A549 (cell line): Measurements from ENCODE around the gene PCDHGC4. TPM values are rescaled to one million over a fixed set of nuclear protein-coding genes. Genes with fewer than 3 reads are reported as not detected.

Experiments
- ATAC-seq, 2 experiments: fragments of 200-7000 bp in 1 of 2; fragments of >200 bp in 1 of 2; cut with Nextera tagmentation in 1 of 2; cut with Tn5 transposase in 1 of 2; 3 replicates each; pipeline versions ENCODE4 v1.8.0 to v1.9.1; 2018 to 2020; ENCODE audit warnings: mild to moderate bottlenecking in 1 of 2, moderate library complexity in 1 of 2
- CTCF ChIA-PET: fragments of 300-600 bp; sonication (Branson Sonifier 250); formaldehyde crosslinking; extraction: SDS; loops from one replicate; lab custom pipeline; 2021; ENCODE audit warnings: antibody characterized with exemption, inconsistent platforms; lab: Yijun Ruan, JAX
- POLR2A ChIA-PET: fragments of 350-600 bp; formaldehyde crosslinking; extraction: SDS; loops from one replicate; lab custom pipeline; 2021; ENCODE audit warnings: antibody characterized with exemption, inconsistent platforms; lab: Yijun Ruan, JAX
- DNase-seq, 2 experiments: peaks; one replicate each; pipeline versions ENCODE4 v3.0.0 to v3.0.0-alpha.2; 2011 to 2016; ENCODE audit warnings: low read depth in 1 of 2, low spot score in 1 of 2
- FAIRE-seq: peaks from 2 replicates; lab custom pipeline; 2011; peaks lifted over from hg19 to GRCh38; lab: Jason Lieb, UNC
- H3K27ac ChIP-seq, 2 experiments: fragments of >200 bp; sonication (Bioruptor Twin); formaldehyde crosslinking; 3 replicates each; pipeline ENCODE4 v1.5.1; 2016 to 2017
- H3K4me1 ChIP-seq: fragments of >200 bp; sonication (Bioruptor Twin); formaldehyde crosslinking; 3 replicates; pipeline ENCODE4 v1.6.1; 2016
- H3K4me2 ChIP-seq: fragments of >200 bp; sonication (Bioruptor Twin); formaldehyde crosslinking; 3 replicates; pipeline ENCODE4 v1.6.1; 2016
- H3K4me3 ChIP-seq: fragments of >200 bp; sonication (Bioruptor Twin); formaldehyde crosslinking; 3 replicates; pipeline ENCODE4 v1.5.1; 2016
- H3K9me3 ChIP-seq: fragments of >200 bp; sonication (Bioruptor Twin); formaldehyde crosslinking; 3 replicates; pipeline ENCODE4 v1.6.1; 2016
- BCL3 ChIP-seq: fragments of >200 bp; sonication (Bioruptor Twin); formaldehyde crosslinking; IDR thresholded peaks from 3 replicates; pipeline ENCODE4 v1.6.1; 2016
- CBX2 ChIP-seq: fragments of 200-600 bp; sonication (generic); IDR thresholded peaks from 2 replicates; pipeline ENCODE4 v1.6.1; 2016; ENCODE audit warnings: low read depth, mild to moderate bottlenecking, borderline replicate concordance
- CEBPB ChIP-seq, 2 experiments: fragments of >200 bp in 1 of 2; sonication (Bioruptor Twin) in 1 of 2; formaldehyde crosslinking in 1 of 2; IDR thresholded peaks; 2 replicates each; pipeline ENCODE4 v1.6.1; 2012 to 2016
- CHD4 ChIP-seq: fragments of 200-600 bp; sonication (generic); IDR thresholded peaks from 2 replicates; pipeline ENCODE4 v1.6.1; 2016; ENCODE audit warnings: antibody characterized with exemption, mild to moderate bottlenecking, borderline replicate concordance
- E2F6 ChIP-seq: IDR thresholded peaks from 2 replicates; pipeline ENCODE4 v1.6.1; 2012; ENCODE audit warnings: low read depth, borderline replicate concordance
- EHMT2 ChIP-seq: fragments of 200-600 bp; sonication (generic); IDR thresholded peaks from 2 replicates; pipeline ENCODE4 v1.6.1; 2016; ENCODE audit warnings: antibody characterized with exemption, low read depth, mild to moderate bottlenecking, moderate library complexity
- EP300 ChIP-seq, 2 experiments: fragments of >200 bp; sonication (Bioruptor Twin); formaldehyde crosslinking; IDR thresholded peaks; 2 replicates in 1 of 2; 3 replicates in 1 of 2; pipeline ENCODE4 v1.6.1; 2016 to 2017
- ESRRA ChIP-seq: fragments of 150-350 bp; IDR thresholded peaks from 2 replicates; pipeline ENCODE4 v1.6.1; 2014; ENCODE audit warnings: mild to moderate bottlenecking, low read length, borderline replicate concordance
- FOSB ChIP-seq: fragments of 250-450 bp; sonication (Bioruptor Pico); IDR thresholded peaks from 2 replicates; pipeline ENCODE4 v1.5.0; 2020; ENCODE audit warnings: mild to moderate bottlenecking, moderate library complexity
- FOSL2 ChIP-seq, 2 experiments: fragments of 450-650 bp in 1 of 2; fragments of >200 bp in 1 of 2; sonication (Bioruptor Twin) in 1 of 2; formaldehyde crosslinking; IDR thresholded peaks; 2 replicates each; pipeline versions ENCODE4 v1.5.0 to v1.6.1; 2016 to 2020; ENCODE audit warnings: mild to moderate bottlenecking in 1 of 2, moderate library complexity in 1 of 2
- FOXS1 ChIP-seq: fragments of 250-450 bp; sonication (Bioruptor Pico); IDR thresholded peaks from 2 replicates; pipeline ENCODE4 v1.5.0; 2020; ENCODE audit warnings: mild to moderate bottlenecking, moderate library complexity
- HDAC2 ChIP-seq: fragments of 200-600 bp; sonication (generic); IDR thresholded peaks from 2 replicates; pipeline ENCODE4 v1.6.1; 2016
- HEYL ChIP-seq: fragments of 250-450 bp; sonication (Bioruptor Pico); IDR thresholded peaks from 2 replicates; pipeline ENCODE4 v1.8.0; 2021; ENCODE audit warnings: mild to moderate bottlenecking, moderate library complexity
- HOXA7 ChIP-seq: fragments of 250-450 bp; sonication (Bioruptor Pico); IDR thresholded peaks from 2 replicates; pipeline ENCODE4 v1.5.0; 2020; ENCODE audit warnings: mild to moderate bottlenecking, moderate library complexity
- HOXB13 ChIP-seq: fragments of 250-450 bp; sonication (Bioruptor Pico); IDR thresholded peaks from 2 replicates; pipeline ENCODE4 v1.5.0; 2020; ENCODE audit warnings: low read depth, mild to moderate bottlenecking, moderate library complexity
- JUN ChIP-seq, 2 experiments: fragments of >200 bp; sonication (Bioruptor Twin); formaldehyde crosslinking; IDR thresholded peaks; 2 replicates in 1 of 2; 3 replicates in 1 of 2; pipeline ENCODE4 v1.6.1; 2016 to 2017
- MAX ChIP-seq: IDR thresholded peaks from 2 replicates; pipeline ENCODE4 v1.6.1; 2012
- MAZ ChIP-seq: fragments of 150-350 bp; IDR thresholded peaks from 2 replicates; pipeline ENCODE4 v1.6.1; 2014; ENCODE audit warnings: antibody characterized with exemption, low read depth, low read length, borderline replicate concordance
- NFE2L2 ChIP-seq: fragments of 150-350 bp; conservative IDR thresholded peaks from 2 replicates; pipeline ENCODE4 v1.6.1; 2014; ENCODE audit warnings: low read length
- NR3C1 ChIP-seq: fragments of >200 bp; sonication (Bioruptor Twin); formaldehyde crosslinking; IDR thresholded peaks from 3 replicates; pipeline ENCODE4 v1.6.1; 2017
- PHF8 ChIP-seq: fragments of 200-600 bp; sonication (generic); IDR thresholded peaks from 2 replicates; pipeline ENCODE4 v1.6.1; 2016; ENCODE audit warnings: low read depth, mild to moderate bottlenecking, antibody characterized with exemption, moderate library complexity, borderline replicate concordance
- POLR2AphosphoS2 ChIP-seq: conservative IDR thresholded peaks from 2 replicates; pipeline ENCODE4 v1.6.1; 2012; ENCODE audit warnings: low read length, improper control_type of control experiment, inconsistent platforms
- RCOR1 ChIP-seq: fragments of 150-350 bp; IDR thresholded peaks from 2 replicates; pipeline ENCODE4 v1.6.1; 2014; ENCODE audit warnings: antibody characterized with exemption, low read length, low read depth
- SMC3 ChIP-seq: fragments of >200 bp; sonication (Bioruptor Twin); formaldehyde crosslinking; IDR thresholded peaks from 3 replicates; pipeline ENCODE4 v1.6.1; 2018; ENCODE audit warnings: inconsistent platforms
- SREBF2 ChIP-seq: fragments of 450-650 bp; IDR thresholded peaks from 2 replicates; pipeline ENCODE4 v1.6.1; 2014; ENCODE audit warnings: mild to moderate bottlenecking, moderate library complexity
- TFCP2L1 ChIP-seq: fragments of 250-450 bp; sonication (Bioruptor Pico); IDR thresholded peaks from 2 replicates; pipeline ENCODE4 v1.5.0; 2021; ENCODE audit warnings: mild to moderate bottlenecking
- USF2 ChIP-seq: fragments of 450-650 bp; IDR thresholded peaks from 2 replicates; pipeline ENCODE4 v1.6.1; 2014; ENCODE audit warnings: antibody characterized with exemption
- ZC3H11A ChIP-seq: fragments of 450-650 bp; IDR thresholded peaks from 2 replicates; pipeline ENCODE4 v1.6.1; 2014; ENCODE audit warnings: antibody characterized with exemption, mild to moderate bottlenecking
- WGBS: methylation state at CpG from one replicate; pipeline ENCODE4 v1.1.6; 2017; ENCODE audit errors: missing lambda C conversion rate; 5-methylcytosine and 5-hydroxymethylcytosine counted together
- polyA plus RNA-seq, 4 experiments: library from polyadenylated mRNA; depleted of rRNA in 3 of 4; stranded (reverse); fragments of >200 nt; fragmentation: RNase III in 1 of 4; extraction: RNeasy Plus Mini Kit Qiagen cat#74134 plus additional on column Dnase treatment in 1 of 4; gene quantifications; 2 replicates in 3 of 4; 3 replicates in 1 of 4; pipeline ENCODE4 v1.2.3, GENCODE V29; 2011 to 2017
- TF ChIP-seq, protein P1 (sequence below): fragments of 150-350 bp; IDR thresholded peaks from 2 replicates; pipeline ENCODE4 v1.6.1; 2014; ENCODE audit warnings: low read depth, mild to moderate bottlenecking, low read length
- TF ChIP-seq, protein P2 (sequence below): fragments of >200 bp; sonication (Bioruptor Twin); formaldehyde crosslinking; IDR thresholded peaks from 2 replicates; pipeline ENCODE4 v1.6.1; 2016
- TF ChIP-seq, protein P3 (sequence below): fragments of 250-450 bp; sonication (Bioruptor Pico); IDR thresholded peaks from 2 replicates; pipeline ENCODE4 v1.5.0; 2021; ENCODE audit warnings: mild to moderate bottlenecking, moderate library complexity, borderline replicate concordance

PCDHGC4 gene
- polyA plus RNA-seq, 2 of the 4 experiments (the other 2 are of a cell fraction) = 0.06 TPM; not detected in 1

GRCh38 chr5:141503681-141504080, 18.9 kb downstream of the PCDHGC4 start:
- FAIRE-seq (no peak), DNase-seq (no peak), ATAC-seq (no peak)
- H3K4me2 ChIP-seq = no peak overlapping the region
- no peaks in the 10 kb centered on the region for H3K4me1 ChIP-seq
- CTCF ChIA-PET = interaction anchor here (0.5 to 15.1 kb wide), 3 partner anchors 9 to 665 kb away, joined by 4 to 163 read pairs (median 7); no protein-coding TSS in a partner anchor
- no peaks in the 10 kb centered on the region for H3K9me3 ChIP-seq
- no peak overlapping the region for H3K27ac ChIP-seq
- no peak overlapping the region for H3K4me3 ChIP-seq
- 89% methylated on average over 2 of the region's 2 CpGs for WGBS
- POLR2A ChIA-PET = no interaction called here
- TF ChIP-seq EHMT2 = no peak
- no peak for TF ChIP-seq MAX
- no peak for TF ChIP-seq FOSB (CRISPR knock-in tag)
- no peak for TF ChIP-seq HOXA7 (CRISPR knock-in tag)
- no peak for TF ChIP-seq CHD4
- TF ChIP-seq NR3C1 = no peak
- no peak for TF ChIP-seq SMC3
- no peak for TF ChIP-seq CBX2
- TF ChIP-seq EP300 (IDR thresholded peaks at IDR 0.05) = no peak
- TF ChIP-seq HOXB13 (CRISPR knock-in tag) = no peak
- TF ChIP-seq NFE2L2 = no peak
- TF ChIP-seq FOSL2 (IDR thresholded peaks at IDR 0.05) = no peak
- no peak for TF ChIP-seq FOSL2 (CRISPR knock-in tag; IDR thresholded peaks at IDR 0.05)
- no peak for TF ChIP-seq MAZ
- no peak for TF ChIP-seq HDAC2
- no peak for TF ChIP-seq HEYL (CRISPR knock-in tag)
- TF ChIP-seq BCL3 = no peak
- no peak for TF ChIP-seq ZC3H11A
- no peak for TF ChIP-seq CEBPB (IDR thresholded peaks at IDR 0.05)
- no peak for TF ChIP-seq JUN (IDR thresholded peaks at IDR 0.05)
- no peak for TF ChIP-seq E2F6

DNA sequence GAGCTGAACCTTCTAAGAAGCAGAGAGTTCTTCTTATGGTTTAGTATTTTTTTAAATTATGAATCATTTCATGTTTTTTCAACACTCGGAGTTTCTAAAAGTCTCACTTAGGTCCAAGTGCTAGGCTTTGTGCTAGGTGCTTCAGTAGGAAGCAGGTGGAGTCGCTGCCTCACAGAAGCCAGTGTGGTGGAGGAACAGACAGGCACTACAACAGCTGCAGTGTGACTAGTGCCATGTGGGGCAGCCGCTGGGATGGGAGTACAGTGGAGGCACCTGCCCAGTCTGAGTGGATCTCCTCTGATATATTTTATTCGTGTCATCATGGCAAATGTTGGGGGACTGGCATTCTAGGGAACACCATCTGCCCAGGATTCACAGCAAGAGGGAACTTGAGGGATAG, 19.4 kb downstream of the PCDHGC4 start:
- H3K4me3 ChIP-seq = no peak overlapping the region
- H3K9me3 ChIP-seq = no peaks in the 10 kb centered on the region
- no peak overlapping the region for H3K27ac ChIP-seq
- ChIA-PET POLR2A (no interaction called here), CTCF (interaction anchor here (1.7 to 15.1 kb wide), 2 partner anchors 8 to 20 kb away, joined by 7 to 163 read pairs; no protein-coding TSS in a partner anchor)
- DNase-seq = no peak
- 66% methylated on average over 4 of the region's 4 CpGs for WGBS
- no peaks in the 10 kb centered on the region for H3K4me1 ChIP-seq
- no peak for ATAC-seq
- no peak overlapping the region for H3K4me2 ChIP-seq
- no peak for FAIRE-seq
- TF ChIP-seq, protein P1, sequence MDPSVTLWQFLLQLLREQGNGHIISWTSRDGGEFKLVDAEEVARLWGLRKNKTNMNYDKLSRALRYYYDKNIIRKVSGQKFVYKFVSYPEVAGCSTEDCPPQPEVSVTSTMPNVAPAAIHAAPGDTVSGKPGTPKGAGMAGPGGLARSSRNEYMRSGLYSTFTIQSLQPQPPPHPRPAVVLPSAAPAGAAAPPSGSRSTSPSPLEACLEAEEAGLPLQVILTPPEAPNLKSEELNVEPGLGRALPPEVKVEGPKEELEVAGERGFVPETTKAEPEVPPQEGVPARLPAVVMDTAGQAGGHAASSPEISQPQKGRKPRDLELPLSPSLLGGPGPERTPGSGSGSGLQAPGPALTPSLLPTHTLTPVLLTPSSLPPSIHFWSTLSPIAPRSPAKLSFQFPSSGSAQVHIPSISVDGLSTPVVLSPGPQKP = no peak
- TF ChIP-seq TFCP2L1 (CRISPR knock-in tag) (no peak), ZC3H11A (no peak), SREBF2 (no peak), HOXB13 (CRISPR knock-in tag) (no peak), USF2 (no peak), ESRRA (no peak), FOXS1 (CRISPR knock-in tag) (no peak), FOSB (CRISPR knock-in tag) (no peak), RCOR1 (no peak), MAX (no peak), SMC3 (no peak), HOXA7 (CRISPR knock-in tag) (no peak), PHF8 (no peak), POLR2AphosphoS2 (no peak), BCL3 (no peak)
- TF ChIP-seq, protein P2, sequence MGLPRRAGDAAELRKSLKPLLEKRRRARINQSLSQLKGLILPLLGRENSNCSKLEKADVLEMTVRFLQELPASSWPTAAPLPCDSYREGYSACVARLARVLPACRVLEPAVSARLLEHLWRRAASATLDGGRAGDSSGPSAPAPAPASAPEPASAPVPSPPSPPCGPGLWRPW = no peak
- TF ChIP-seq, protein P3, sequence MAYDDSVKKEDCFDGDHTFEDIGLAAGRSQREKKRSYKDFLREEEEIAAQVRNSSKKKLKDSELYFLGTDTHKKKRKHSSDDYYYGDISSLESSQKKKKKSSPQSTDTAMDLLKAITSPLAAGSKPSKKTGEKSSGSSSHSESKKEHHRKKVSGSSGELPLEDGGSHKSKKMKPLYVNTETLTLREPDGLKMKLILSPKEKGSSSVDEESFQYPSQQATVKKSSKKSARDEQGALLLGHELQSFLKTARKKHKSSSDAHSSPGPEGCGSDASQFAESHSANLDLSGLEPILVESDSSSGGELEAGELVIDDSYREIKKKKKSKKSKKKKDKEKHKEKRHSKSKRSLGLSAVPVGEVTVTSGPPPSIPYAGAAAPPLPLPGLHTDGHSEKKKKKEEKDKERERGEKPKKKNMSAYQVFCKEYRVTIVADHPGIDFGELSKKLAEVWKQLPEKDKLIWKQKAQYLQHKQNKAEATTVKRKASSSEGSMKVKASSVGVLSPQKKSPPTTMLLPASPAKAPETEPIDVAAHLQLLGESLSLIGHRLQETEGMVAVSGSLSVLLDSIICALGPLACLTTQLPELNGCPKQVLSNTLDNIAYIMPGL (CRISPR knock-in tag) = no peak
